NAMALWA (cell line): ENCODE data around the gene PRX.
A peak's percentile ranks its signal among the peaks of the same experiment; 100 is the strongest.
"Not testable (repeated sequence)": the region's sequence is repeated elsewhere in the genome, so short reads cannot be mapped to it uniquely, and the experiment has no call there.

Experiments used
- DNase-seq: peaks from one replicate; pipeline ENCODE4 v3.0.0-alpha.2; 2015; ENCODE audit warnings: low spot score

The PRX gene

DNA sequence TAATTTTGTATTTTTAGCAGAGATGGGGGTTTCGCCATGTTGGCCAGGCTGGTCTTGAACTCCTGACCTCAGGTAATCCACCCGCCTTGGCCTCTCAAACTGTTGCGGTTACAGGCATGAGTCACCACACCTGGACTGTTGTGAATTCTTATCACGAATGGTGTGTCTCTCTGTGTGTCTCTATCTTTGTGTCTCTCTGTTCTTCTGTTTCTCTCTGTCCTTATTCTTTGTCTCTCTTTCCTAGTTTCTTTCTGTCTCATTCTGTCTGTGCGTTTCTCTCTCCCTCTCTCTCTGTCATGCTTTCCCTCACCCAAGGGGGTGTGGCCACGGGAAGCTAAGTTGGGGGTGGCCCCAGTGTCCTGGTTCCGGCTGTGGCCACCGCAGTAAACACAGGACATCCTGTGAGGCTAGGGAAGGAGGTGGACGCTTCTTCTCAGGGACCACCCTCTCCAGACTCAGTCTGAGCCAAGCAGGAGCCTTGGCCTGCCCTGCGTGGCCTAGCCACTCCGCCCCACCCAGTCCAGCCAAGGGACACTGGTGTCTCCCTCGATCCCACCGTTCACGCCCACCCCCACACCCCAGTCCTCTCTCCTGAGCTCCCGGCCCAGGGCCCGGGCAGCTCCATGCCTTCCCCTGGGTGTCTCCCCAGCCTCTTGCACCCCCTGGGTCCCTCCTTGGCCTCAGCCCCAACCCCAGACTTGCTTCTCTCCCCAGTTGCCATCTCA is 3.9 kb upstream of the PRX start:
- no peak for DNase-seq

DNA sequence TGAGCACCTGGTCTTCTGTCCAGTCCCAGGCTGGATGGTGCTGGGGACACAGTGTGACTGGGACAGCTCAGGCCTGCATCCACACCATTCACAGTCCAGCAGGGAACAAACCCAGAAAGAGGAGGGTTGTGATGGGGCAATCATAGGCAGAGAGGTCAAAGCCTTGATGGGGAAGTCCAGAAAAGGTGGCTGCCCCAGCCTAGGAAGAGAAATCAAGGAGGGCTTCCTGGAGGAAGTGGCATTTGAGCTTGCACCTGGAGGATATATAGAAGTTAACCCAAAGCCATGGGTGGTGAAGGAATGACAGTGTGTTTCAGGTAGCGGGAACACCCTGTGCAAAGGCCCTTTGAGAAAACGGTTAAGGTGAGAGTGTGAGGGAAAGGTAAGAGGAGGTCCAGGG is 2.6 kb upstream of the PRX start:
- no peak for DNase-seq

DNA sequence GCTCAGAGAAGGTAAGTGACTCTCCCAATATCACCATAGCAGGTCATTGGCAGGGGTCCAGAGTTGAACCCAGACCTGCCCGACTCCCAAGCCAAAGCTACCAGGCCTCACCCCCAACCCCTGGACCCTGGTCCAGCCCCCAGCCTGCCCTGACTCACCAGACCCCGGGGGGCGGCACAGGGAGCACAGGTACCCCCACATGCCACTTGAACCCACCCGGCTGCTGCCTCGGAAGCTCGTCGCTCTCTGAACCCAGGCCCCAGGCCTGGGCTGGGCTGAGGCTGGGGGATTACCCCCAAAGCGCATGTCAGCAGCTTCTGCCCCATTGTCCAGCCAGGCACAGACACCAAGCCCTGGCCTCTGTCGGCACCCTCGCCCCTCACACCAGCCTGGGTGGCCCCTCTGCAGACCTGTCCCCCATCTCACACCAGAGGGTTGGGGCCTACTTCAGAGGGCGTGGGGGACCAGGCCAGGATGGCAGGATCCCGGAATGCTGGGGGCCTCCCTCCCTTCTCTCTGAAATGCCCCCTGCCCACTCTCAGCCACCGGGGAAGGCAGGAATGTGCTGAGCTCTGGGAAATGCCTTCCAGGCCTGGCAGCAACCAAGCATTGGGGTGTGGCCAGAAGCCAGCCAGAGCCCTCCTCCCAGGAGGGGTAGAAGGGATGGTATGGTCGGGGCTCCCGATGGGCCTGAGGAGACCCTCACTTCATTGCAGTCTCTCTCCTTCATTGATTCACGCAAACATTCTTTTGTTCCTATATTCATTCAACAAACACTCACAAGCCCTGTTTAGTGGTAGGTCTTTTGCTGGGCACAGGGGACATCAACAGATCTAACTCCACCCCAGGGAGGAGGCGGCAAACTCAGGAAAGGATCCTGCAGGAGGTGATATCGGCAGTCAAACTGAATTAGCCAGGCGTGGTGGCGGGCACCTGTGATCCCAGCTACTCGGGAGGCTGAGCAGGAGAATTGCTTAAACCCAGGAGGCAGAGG is 1.7 kb upstream of the PRX start:
- DNase-seq, result no peak

DNA sequence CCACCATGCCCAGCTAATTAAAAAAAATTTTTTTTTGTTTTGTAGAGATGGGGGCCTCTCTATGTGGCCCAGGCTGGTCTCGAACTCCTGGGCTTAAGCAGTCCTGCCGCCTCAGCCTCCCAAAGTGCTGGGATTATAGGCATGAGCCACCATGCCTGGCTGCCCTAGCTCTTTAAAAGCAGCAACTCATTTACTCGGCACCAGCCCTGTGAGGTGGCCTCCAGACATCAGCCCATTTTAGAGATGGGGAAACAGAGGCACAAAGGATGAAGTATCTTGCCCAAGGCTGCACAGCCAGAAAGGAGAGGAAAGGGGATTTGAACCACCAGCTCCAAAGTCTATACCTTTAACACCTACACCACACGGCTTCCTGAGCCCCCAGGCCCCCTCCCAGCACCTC is 312 bp downstream of the PRX start:
- no peak for DNase-seq

DNA sequence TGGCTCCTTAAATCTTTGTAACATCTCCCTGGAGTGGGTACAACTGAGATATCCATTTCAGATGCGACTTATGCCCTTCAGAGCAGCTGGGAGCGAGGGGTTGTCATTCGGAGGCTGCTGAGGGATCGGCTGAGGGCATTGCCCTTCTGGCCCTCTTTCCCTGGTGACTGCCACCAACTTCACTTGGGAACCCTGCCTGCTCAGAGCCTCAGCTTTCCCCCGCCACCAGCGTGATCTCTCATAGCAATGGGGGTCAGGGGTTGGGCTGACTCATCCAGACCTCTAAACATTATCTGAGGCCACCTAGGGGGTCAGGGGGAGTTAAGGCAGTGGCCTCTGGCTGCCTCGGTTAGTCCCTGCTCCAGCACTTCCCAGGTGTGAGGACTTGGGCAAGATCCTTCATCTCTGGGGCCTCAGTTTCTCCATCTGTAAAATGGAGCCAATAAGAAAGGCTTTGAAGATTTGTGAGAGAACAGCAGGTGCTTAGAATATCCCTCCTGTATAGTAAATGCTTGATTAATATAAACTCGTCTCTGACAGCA is 1.1 kb downstream of the PRX start:
- DNase-seq, result no peak

DNA sequence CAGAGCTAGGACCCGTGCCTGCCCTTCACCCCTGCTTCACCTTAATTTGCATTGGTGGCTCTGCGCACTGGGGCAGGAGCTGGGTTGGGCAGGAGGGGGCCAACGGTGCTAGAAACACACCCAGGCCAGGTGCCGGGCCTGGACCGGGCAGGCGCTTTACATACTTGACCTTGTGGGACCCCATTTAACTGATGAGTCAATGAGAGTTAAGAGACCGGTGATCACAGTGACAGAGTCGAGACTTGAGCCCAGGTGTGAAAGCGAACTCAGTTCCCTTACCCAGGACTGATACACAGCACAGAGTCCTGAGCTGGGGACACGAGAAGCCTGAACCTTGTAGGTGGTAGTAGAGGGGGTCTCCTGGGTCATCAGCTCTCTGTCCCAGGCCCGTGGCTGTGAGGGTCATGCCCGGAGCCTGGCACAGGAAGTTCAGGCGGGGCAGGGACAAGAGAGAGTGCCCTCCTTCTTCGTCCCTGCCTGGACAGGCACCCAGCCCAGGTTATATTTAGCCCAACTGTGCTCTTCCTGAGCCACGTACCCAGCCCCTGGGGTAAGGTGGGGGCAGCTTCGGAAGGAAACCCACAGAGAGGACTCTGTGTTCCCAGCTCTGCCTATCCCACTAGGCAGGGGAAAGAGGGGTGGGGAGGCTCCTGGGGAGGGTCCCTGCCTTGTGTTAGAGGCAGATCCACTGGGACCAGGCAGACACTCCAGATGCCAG is 1.9 kb downstream of the PRX start:
- no peak for DNase-seq

DNA sequence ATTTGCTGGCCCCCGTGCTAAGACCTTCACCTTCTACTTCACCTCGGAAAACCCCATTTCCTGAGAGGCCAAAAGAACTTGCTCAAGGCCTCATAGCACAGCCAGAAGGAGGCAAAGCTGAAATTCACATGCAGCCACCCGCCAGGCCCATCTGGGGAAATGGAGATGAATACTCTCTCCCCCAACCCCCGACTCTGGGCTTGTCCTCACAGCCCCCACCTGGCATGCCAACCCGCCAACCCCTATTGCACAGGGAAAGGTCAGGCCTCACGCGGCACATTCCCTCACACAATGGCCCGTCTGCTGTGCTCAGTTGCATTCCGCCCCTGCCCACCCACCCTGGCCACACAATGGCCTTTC is 3.2 kb downstream of the PRX start:
- peak; percentile 28 for DNase-seq

DNA sequence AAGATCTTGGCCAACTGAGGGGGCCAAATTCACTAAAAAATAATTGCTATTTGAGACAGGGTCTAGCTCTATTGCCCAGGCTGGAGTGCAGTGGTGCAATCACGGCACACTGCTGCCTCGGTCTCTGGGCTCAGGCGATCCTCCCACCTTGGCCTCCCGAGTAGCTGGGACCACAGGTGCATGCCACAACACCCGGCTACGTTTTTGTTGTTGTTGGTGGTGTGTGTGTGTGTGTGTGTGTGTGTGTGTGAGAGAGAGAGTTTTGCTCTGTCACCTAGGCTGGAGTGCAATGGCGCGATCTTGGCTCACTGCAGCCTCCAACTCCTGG is 4.6 kb downstream of the PRX start:
- DNase-seq, result not testable (repeated sequence)

DNA sequence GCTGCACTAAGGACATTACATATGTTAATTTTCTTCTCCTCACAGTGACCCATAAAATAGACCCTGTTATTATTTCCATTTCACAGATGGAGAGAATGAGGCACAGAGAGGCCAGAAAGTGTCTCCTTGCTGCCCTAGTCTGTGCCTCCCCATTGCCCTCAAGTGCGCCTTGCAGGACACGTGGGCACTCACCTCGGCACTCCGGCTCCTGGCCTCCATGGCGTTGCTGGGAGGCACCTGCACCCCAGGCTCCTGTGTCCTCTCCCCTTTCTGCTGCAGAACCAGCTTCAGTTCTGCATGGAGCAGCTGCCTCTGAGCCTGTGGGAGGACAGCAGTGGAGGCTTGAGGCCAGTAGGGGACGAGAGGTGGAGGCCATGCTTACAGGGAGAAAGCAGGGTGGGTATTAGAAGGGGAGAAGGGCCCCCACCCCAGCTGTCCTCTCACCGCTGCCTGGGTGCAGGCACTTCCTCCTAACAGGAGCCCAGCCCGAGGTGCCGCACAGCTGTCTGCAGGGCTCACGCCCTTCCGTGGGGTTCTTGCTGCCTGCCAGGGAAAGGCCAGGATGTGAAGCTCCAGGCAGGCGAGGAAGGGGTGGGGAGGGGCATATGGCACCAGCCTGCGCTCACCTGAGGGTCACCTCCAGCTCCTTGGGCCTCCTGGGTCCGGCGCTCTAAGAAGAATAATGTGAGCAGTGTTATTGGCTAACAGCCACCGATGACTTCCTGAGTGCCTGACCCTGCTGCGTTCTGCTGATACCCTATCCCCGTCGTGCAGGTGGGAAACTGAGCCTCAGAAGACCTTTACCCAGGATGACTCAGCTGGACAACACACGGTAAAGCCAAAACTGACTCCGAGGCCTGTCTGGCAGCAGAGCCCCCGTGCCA is 5.2 kb downstream of the PRX start:
- no peak for DNase-seq

DNA sequence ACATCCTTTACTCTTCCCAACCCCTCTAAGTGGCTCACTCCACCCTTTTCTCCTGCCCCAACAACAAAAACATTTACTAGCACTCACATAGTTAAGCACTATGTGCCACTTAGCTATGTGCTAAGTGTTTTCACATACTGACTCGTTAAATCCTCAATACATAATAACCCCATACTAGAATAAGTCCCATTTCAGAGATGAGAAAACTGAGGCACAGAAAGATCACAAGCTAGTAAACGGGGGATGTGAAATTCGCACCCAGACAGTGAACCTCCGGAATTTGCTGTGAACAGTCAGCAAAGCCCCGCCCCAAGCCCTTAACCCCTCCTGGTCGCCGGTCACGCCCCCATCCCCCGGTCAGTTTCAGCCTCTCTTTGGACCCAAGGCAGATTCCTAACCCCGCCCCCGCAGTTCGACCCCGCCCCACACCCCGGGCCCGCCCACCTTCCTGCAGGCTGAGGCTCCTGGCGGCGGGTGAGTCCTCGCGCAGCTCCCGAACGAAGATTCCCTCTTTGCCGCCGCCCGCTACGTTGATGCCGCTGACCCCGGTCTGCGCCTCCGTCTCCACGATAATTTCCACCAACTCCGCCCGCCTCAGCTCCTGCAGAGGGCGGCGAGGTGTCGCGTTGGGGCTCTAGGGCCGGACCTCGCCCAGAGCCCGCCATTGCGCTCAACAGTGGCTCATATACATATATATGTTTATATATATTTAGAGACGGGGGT is 9.8 kb downstream of the PRX start:
- peak; percentile 90 for DNase-seq

DNA sequence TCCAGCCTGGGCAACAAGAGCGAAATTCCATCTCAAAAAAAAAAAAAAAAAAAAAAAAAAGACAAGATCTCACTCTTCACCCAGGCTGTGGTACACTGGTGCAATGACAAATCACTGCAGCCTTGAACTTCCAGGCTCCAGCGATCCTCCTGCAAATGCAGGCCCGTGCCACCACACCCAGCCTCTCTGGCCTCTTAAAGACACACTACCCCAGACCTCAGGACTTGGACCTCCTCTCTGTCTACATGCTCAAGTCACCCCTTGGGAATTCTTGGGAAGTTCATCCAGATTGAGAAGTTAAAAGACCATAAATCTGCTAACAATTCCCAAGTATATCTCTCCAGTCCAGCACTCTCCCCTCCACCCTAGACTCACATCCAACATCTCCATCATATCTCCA is 12.6 kb downstream of the PRX start:
- DNase-seq, result no peak

DNA sequence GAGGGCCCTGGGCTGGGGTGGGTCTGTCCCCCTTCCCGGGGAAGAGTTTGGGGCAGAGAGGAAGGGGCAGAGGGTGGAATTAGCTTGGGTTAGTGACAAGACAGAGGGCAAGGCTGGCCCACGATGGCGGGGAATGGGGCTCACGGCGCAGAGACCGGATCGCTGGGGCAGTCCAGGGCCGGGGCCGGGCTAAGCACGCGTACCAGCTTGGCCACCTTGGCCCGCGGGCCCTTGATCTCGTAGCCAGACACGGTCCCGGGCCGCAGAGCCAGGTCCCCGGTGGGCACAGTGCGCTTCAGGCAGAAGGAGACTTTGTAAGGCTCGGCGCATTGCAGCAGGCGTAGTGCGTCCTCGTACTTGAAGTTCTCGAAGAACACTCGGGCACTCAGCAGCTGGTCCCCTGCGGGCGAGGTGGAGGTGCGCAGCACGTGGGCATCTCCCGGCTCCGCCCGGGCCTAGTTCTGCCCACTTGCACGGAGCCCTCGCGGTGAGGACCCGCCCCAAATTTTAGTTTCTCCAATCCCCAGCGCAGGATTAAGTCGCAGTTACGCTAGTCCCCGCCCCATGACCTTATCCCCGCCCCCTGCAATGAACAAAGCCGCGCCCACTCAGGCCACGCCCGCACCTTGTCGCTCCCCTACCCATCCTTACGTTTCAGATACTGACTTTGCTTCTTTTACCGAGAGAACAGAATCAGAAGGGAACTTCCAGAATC is 14.6 kb downstream of the PRX start:
- DNase-seq, result peak; percentile 52

DNA sequence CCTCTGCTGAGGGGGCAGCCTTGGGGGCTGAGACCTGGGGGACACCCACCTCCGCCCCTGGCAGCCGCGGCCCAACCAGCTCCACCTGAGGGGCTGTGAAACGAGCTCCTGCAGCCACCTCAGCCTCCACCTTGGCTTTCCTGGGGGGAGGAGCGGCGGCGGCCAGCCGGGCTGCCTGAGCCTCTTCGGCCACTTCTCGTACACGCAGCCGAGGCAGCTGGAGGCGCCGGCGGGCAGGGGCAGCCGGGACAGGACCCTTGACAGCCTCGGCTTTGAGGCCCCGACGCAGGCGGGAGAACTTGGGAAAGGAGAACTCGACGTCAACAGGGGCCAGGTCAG is 15.6 kb downstream of the PRX start:
- no peak for DNase-seq

DNA sequence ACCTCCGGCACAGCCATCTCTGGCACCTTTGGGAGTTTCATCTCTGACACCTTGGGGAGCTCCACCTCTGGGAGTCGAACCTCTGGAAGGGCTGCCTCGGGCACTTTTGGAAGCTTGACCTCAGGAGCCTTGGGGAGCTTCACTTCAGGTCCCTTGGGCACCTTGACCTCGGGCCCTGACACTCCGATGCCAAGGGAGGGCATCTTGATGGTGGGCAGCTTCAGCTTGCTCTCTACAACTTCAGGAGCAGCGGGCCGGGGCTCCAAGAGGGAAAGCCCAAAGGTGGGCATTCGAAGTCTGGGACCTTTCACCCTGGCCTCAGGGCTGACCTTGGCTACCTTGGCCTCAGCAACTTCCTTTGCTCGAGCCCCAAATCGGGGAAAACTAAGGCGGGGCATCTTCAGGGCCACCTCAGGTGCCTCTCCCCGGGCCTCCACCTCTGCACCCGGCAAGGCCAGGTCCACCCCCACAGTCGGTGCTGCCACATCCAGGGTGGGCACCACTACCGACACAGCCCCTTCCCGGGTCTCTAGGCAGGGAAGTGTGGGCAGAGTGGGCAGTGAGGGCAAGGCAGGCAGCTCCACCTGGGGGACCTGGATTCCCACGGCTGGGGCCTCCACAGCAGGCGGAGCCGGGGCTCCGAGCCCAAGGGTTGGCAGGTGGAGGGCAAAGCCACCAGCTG is 16.2 kb downstream of the PRX start:
- no peak for DNase-seq

DNA sequence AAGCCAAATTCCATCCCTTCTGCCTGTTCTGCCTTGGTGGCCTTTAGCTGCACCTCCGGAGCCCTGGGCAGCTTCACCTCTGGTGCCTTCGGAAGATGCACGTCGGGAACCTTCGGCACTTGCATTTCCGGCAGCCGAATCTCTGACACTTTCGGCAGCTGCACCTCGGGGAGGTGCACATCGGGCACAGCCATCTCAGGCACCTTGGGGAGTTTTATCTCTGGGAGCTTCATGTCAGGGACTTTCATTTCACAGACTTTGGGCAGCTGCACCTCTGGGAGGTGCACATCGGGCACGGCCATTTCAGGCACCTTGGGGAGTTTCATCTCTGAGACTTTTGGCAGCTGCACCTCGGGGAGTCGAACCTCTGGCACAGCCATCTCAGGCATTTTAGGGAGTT is 17.2 kb downstream of the PRX start:
- DNase-seq, result no peak

DNA sequence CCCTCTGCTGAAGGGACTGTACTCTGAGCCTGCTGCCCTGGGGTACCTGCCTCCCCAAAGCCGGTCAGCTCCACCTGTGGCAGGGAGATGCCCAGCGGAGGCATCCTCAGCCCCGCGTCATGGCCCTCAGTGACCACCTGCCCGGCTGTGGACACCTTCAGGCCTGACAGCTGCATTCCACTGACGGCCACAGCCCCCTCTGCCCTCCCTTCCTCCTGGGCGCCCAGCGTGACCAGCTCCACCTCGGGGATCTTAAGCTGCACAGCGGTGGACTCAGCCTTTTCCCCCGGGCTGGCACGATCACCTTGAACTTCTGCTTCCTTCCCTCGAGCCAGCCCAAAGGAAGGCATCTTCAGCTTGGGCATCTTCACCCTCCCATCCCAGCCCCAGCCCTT is 18.4 kb downstream of the PRX start:
- no peak for DNase-seq

DNA sequence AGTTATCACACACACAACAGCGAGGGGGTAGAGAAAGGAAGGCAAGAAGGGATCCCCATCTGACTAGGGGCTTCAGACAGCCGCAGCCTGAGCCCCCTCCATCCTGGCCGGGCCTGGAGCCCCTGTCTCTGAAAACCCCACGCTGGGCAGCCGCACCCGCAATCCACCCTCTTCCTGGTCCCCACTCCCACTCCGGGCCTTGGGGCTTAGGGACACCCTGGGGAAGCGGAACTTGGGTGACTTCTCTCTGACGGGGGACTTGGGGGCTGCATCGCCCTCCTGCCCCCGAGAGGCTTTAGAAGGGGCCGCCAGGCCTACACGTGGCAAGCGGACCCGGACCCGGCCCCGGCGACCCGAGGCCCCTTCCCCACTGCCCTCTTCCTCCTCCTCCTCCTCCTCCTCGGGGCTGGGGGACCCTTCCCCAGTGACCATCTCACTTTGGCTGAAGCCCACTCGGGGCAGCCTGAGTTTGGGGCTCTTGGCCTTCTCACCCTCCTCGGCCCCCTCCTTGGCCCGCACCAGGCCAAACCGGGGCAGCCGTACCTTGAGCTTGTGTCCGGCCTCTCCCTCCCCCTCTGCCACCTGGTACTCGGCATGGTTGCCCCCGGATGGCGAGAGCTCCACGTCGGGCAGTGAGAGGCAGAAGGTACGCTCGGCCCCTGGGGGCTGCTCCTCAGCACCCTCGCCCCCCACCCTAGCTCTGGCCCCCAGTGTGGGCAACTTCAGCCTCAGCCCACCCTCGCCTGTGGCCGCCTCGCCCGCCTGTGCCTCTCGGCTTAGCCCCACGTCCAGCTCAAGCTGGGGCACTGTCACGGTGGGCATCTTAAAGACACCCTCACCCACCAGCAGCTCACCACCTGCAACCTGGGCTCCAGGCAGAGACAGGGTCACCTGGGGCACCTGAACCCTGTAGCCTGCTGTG is 19.0 kb downstream of the PRX start:
- DNase-seq, result no peak

DNA sequence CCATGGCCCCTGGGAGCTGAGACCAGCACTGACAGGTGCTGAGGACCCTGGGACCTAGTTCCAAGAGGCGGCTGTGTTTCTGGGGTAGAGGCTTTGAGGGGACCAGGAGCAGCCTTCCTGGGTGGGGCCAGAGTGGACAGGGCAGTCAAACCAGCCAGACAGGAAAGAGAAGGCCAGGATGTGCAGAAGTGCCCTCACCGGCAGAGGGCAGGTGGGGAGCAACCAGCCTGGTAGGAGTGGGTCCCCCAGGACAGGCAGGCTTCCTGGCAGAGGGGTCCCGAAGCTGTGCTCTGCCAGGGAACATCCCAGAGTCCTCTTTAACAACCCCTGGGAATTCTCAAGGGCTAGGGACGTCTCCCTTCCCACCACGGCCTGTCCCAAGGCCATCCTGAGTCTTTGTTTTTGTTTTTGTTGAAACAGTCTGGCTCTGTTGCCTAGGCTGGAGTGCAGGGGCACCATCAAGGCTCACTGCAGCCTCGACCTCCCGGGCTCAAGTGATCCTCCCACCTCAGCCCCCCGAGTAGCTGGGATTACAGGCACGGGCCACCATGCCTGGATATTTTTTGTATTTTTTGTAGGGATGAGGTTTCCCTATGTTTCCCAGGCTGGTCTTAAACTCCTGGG is 20.2 kb downstream of the PRX start:
- DNase-seq, result no peak
